GM18873 (cell line): ENCODE results near the gene DNAJC22.
A peak's percentile ranks its signal among the peaks of the same experiment; 100 is the strongest.
"Not testable (repeated sequence)": the region's sequence is repeated elsewhere in the genome, so short reads cannot be mapped to it uniquely, and the experiment has no call there.

Source experiments
- ATAC-seq: cut with Tn5 transposase; IDR thresholded peaks from one replicate; pipeline ENCODE4 v1.9.1; 2021; ENCODE audit warnings: mild to moderate bottlenecking, moderate library complexity, moderate number of reproducible peaks; ENCODE audit not compliant: unreplicated experiment, low FRiP score

The DNAJC22 gene

GRCh38 chr12:49367381-49368239 lies 20.9 kb downstream of the DNAJC22 start, which contains the start of gene SPATS2:
SPATS2 (plus strand) TSS chr12:49367462; CDS start chr12:49461013, 93,551 bp downstream.
- peak; percentile 1 for ATAC-seq

DNA sequence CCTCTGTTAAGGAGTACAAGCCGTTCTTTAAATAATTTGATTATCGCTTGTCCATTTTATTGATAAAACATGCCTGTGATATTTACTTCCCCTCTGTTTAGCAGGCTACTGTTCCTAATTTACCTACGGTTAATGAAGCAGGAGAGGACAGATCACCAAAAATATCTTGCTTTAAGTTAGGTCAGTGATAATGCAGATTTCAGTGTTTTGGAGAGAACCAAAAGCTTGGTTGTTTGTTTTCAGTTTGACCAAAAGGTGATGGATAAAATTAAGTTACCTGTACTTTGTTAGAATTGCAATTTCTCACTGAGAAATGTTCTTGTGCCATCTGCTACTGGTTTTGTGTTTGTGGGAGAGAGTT lies 21.5 kb downstream of the DNAJC22 start:
- no peak for ATAC-seq

- ATAC-seq = peak; percentile 47
These were observed 22.9 kb downstream of the DNAJC22 start for GRCh38 chr12:49369411-49370145.

DNA sequence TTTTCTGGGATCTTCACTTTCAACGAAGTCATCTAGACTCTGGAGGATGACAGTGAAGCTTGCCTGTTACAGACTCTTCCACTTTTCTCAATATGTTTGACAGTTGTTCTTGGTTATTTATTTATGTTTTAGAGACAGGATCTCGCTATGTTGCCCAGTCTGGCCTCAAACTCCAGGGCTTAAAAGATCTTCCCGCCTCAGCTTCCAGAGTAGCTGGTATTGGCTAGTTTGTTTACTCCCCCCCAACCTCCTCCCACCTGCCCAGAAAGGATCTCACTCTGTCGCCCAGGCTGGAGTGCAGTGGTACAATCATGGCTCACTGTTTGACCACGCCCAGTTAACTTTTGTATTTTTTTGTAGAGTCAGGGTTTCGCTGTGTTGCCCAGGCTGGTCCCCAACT lies 23.9 kb downstream of the DNAJC22 start:
- no peak for ATAC-seq

GRCh38 chr12:49375406-49375805 lies 28.7 kb downstream of the DNAJC22 start:
- no peak for ATAC-seq

DNA sequence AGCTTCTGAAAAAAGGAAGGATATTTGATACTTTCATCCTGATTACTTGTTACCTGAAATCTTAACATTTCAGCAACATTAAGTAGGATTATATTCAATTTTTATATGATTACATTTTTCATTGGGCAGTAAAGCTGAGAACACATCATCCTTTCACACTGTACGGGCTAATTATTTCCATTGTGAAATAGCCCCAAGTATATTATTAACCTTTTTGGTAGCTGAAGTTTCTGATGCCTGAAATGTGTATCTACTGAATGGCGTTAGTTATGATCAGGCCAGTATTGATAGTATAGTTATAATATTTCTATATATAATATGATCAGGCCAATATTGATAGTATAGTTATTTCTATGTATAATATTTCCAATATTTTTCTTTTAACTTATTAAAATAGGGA lies 30.7 kb downstream of the DNAJC22 start:
- no peak for ATAC-seq

GRCh38 chr12:49380184-49380583 lies 33.5 kb downstream of the DNAJC22 start:
- not testable (repeated sequence) for ATAC-seq

DNA sequence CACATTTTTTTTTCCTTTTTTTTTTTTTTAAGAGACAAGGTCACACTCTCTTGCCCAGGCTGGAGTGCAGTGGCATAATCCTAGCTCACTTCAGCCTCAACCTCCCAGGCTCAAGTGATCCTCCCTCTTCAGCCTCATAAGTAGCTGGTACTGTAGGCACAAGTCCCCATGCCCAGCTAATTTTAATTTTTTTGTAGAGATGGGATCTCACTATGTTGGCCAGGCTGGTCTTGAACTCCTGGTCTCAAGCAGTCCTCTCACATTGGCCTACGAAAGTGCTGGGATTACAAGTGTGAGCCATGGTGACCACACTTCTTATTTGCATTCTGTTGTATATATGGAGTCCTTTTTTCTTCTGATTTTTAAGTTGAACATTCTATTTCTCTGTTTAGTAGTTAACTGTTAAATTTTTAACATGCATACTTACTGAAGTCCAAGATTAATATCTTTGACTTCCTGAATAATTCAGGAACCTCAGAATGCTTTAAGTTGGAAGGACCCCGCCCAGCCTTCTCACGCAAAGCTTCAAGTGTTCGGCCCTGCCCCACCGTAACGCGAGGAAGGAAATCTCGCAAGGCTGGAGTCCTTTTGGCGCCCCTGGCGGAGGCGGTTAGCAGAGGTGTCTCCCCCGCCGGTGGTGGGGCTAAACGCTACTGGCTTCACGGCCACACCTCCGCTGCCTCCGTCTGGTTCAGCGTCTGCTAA lies 42.1 kb downstream of the DNAJC22 start:
- no peak for ATAC-seq

DNA sequence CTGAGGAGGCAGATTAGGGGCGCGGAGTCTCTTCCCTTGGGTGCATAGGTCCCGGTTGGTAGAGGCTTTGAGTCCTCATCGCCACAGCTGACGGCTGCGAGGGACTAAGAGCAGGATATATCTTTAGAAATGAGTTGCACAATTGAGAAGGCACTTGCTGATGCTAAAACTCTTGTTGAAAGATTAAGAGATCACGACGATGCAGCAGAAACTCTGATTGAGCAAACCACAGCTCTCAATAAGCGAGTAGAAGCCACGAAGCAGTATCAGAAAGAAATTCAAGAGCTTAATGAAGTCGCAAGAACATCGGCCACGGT lies 42.7 kb downstream of the DNAJC22 start:
- ATAC-seq = no peak

DNA sequence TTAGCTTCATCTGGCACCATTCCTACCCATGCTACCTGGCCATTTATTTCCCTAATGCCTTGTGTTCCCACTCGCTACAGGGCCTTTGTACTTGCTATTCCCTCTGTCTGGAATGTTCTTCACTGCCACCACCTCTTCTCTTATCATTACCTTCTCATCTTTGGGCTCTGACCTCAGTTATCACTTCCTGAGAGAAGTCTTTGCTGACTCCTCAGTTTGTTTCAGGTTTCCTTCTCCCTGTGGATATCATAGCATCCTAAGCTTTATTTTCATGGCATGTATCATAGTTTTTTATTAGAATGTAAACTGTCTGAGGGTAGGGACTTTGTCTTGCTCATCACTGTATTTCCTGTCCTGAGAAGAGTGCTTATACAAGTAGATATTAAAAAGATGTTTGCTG lies 50.3 kb downstream of the DNAJC22 start:
- ATAC-seq = no peak

- ATAC-seq = no peak
These were observed 53.6 kb downstream of the DNAJC22 start for GRCh38 chr12:49400304-49400703.
